ENCODE results near the gene BTBD9. TPM values are rescaled to one million over a fixed set of nuclear protein-coding genes. Genes with fewer than 3 reads are reported as not detected.

Gene BTBD9
- total RNA-seq, 1 experiment from 2014 or later, result 10.8 TPM

GRCh38 chr6:38415231-38416005 lies 224.3 kb downstream of the BTBD9 start:
- no TSS peak for BruUV-seq (replicated peaks)
- H3K27me3 ChIP-seq (ENCODE audit: insufficient read depth, low read depth), result no peaks in the 10 kb centered on the region
- H3K4me2 ChIP-seq, result no peak overlapping the region
- H3K4me3 ChIP-seq, result no peak overlapping the region
- intact Hi-C loops (cut with micrococcal nuclease; ENCODE audit: unreplicated experiment), result no loop called here
- DNase-seq, result no peak
- CTCF ChIA-PET, result no interaction called here
- no peaks in the 10 kb centered on the region for H3F3A ChIP-seq (ENCODE audit: insufficient read depth, low read depth)
- H3K36me3 ChIP-seq (ENCODE audit: low read depth), result no peaks in the 10 kb centered on the region
- no peak for TF ChIP-seq EZH2 (IDR thresholded peaks at IDR 0.05; ENCODE audit: low read depth)
- TF ChIP-seq, protein P1, sequence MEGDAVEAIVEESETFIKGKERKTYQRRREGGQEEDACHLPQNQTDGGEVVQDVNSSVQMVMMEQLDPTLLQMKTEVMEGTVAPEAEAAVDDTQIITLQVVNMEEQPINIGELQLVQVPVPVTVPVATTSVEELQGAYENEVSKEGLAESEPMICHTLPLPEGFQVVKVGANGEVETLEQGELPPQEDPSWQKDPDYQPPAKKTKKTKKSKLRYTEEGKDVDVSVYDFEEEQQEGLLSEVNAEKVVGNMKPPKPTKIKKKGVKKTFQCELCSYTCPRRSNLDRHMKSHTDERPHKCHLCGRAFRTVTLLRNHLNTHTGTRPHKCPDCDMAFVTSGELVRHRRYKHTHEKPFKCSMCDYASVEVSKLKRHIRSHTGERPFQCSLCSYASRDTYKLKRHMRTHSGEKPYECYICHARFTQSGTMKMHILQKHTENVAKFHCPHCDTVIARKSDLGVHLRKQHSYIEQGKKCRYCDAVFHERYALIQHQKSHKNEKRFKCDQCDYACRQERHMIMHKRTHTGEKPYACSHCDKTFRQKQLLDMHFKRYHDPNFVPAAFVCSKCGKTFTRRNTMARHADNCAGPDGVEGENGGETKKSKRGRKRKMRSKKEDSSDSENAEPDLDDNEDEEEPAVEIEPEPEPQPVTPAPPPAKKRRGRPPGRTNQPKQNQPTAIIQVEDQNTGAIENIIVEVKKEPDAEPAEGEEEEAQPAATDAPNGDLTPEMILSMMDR (conservative IDR thresholded peaks at IDR 0.05), result no peak
- no peaks in the 10 kb centered on the region for H3K4me1 ChIP-seq (replicated peaks; ENCODE audit: insufficient read depth)
- POLR2A ChIA-PET (ENCODE audit: unreplicated experiment), result interaction anchor here (0.7 kb wide), 1 partner anchor 15 kb away, joined by 5 read pairs; no protein-coding TSS in a partner anchor
- H3K9me2 ChIP-seq (ENCODE audit: insufficient read depth), result no peaks in the 10 kb centered on the region
- H3K79me2 ChIP-seq (ENCODE audit: low read depth), result no peaks in the 10 kb centered on the region
- H2AFZ ChIP-seq, result no peak overlapping the region
- H3K27ac ChIP-seq, result no peak overlapping the region
- no peaks in the 10 kb centered on the region for H3K9me3 ChIP-seq (ENCODE audit: insufficient read depth, low read depth)
- H4K20me1 ChIP-seq (ENCODE audit: insufficient read depth), result no peaks in the 10 kb centered on the region

GRCh38 chr6:38413102-38413800 lies 226.5 kb downstream of the BTBD9 start:
- Histone ChIP-seq H3K27me3 (ENCODE audit: insufficient read depth, low read depth) (no peaks in the 10 kb centered on the region), H3K27ac (no peak overlapping the region), H3K9me3 (ENCODE audit: insufficient read depth, low read depth) (no peaks in the 10 kb centered on the region), H3K36me3 (ENCODE audit: low read depth) (no peaks in the 10 kb centered on the region), H3F3A (ENCODE audit: insufficient read depth, low read depth) (no peaks in the 10 kb centered on the region), H3K4me3 (no peak overlapping the region), H3K4me1 (replicated peaks; ENCODE audit: insufficient read depth) (no peaks in the 10 kb centered on the region), H3K4me2 (no peak overlapping the region), H2AFZ (no peak overlapping the region), H3K79me2 (ENCODE audit: low read depth) (no peaks in the 10 kb centered on the region), H3K9me2 (ENCODE audit: insufficient read depth) (no peaks in the 10 kb centered on the region), H4K20me1 (ENCODE audit: insufficient read depth) (no peaks in the 10 kb centered on the region)
- no TSS peak for BruUV-seq (replicated peaks)
- DNase-seq, result no peak
- no peak for TF ChIP-seq EZH2 (IDR thresholded peaks at IDR 0.05; ENCODE audit: low read depth)
- TF ChIP-seq, protein P1 (conservative IDR thresholded peaks at IDR 0.05), result no peak
- ChIA-PET CTCF (no interaction called here), POLR2A (ENCODE audit: unreplicated experiment) (no interaction called here)
- intact Hi-C loops (cut with micrococcal nuclease; ENCODE audit: unreplicated experiment), result no loop called here

DNA sequence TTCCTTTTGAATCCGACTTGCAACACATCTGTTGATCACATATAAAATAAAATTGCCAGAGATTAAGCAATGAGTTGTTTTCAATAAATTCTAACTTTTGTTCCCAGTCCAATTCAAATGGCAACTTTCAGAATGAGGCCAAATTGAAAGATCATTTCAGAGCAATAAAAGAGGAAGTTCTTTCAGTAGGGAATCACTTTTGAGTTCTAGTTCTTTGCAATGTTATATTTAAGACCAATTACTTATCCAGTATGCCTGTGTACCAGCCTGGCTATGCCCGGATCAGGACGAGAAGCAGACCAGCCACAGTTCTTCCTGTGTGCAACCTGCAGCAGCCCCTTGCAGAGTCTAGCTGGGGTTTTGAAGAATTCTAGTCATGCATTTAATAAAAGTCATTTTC lies 232.5 kb downstream of the BTBD9 start:
- H3K27me3 ChIP-seq (ENCODE audit: insufficient read depth, low read depth), result no peaks in the 10 kb centered on the region
- no peaks in the 10 kb centered on the region for H4K20me1 ChIP-seq (ENCODE audit: insufficient read depth)
- ChIA-PET POLR2A (ENCODE audit: unreplicated experiment) (no interaction called here), CTCF (no interaction called here)
- no TSS peak for BruUV-seq (replicated peaks)
- no peak overlapping the region for H3K27ac ChIP-seq
- no peak overlapping the region for H2AFZ ChIP-seq
- H3K79me2 ChIP-seq (ENCODE audit: low read depth), result no peaks in the 10 kb centered on the region
- H3K9me2 ChIP-seq (ENCODE audit: insufficient read depth), result no peaks in the 10 kb centered on the region
- intact Hi-C loops (cut with micrococcal nuclease; ENCODE audit: unreplicated experiment), result no loop called here
- H3F3A ChIP-seq (ENCODE audit: insufficient read depth, low read depth), result peaks cover 23% of the 10 kb centered on the region
- no peaks in the 10 kb centered on the region for H3K36me3 ChIP-seq (ENCODE audit: low read depth)
- H3K4me2 ChIP-seq, result no peak overlapping the region
- no peak overlapping the region for H3K4me3 ChIP-seq
- DNase-seq, result no peak
- no peak for TF ChIP-seq EZH2 (IDR thresholded peaks at IDR 0.05; ENCODE audit: low read depth)
- TF ChIP-seq, protein P1 (conservative IDR thresholded peaks at IDR 0.05), result no peak
- H3K4me1 ChIP-seq (replicated peaks; ENCODE audit: insufficient read depth), result peaks cover 25% of the 10 kb centered on the region
- H3K9me3 ChIP-seq (ENCODE audit: insufficient read depth, low read depth), result no peaks in the 10 kb centered on the region

All from PC-9 (cell line).